Measurements from ENCODE around the gene FOXP4.

DNA sequence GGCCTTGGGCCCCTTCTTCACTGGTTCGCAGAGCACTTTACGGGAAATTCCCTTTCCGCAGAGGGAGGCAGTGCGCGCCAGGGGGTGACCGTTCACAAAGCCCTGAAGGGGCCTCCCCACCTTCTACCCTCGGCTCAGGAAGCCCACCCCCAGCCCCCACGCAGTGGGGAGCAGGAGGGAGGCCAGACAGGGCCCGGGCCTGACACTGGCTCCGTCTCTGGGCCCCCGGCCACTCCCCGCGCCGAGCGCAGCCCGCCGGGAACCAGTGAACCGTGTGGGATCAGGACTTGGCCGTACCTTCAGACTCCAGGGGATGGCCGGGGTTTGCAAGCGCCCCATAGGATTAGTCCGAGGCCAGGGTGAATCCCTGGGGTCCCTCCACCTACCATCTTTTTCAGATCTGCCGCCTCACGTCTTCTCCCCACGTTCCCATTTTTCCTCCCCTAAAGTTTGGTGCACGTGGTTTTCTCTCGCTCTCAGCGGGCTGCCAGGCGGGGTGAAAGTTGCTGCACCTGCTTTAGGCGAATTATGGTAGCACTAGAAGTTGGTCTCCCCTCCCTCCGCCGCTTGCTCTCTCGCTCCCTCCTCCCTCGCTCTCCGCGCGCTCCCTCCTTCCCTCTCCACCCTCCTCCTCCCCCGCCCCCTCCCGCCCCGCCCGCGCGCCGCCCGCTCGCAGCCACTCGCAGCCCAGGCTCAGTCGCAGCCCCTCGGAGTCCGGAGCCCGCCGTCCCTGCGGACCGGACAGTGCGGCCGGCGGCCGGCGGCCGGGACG is at the start of gene FOXP4:
- TF ChIP-seq CTCF (conservative IDR thresholded peaks at IDR 0.05 in 1 of 2, IDR thresholded peaks at IDR 0.05 in 1 of 2; ENCODE audit: low read depth in 1 of 2, low read length in 2 of 2) (no peak), EZH2 (IDR thresholded peaks at IDR 0.05; ENCODE audit: low read length, missing control alignments) (no peak)

All from fibroblast of lung (primary cell).